ENCODE data around the gene PSMA3. TPM values are rescaled to one million over a fixed set of nuclear protein-coding genes. Genes with fewer than 3 reads are reported as not detected.

PSMA3 gene
- total and polyA plus RNA-seq, 4 donors = 54.6 to 192 (median 113) TPM

GRCh38 chr14:58307597-58308316, 63.1 kb downstream of the PSMA3 start:
- 47% methylated on average over 8 of the region's 8 CpGs for WGBS
- no peak for DNase-seq (ENCODE audit: low spot score)
- Histone ChIP-seq H3K27ac (ENCODE audit: low read depth in 1 of 2, low read length in 2 of 2) (no peak overlapping the region), H3K9ac (ENCODE audit: low read depth in 1 of 2, low read length in 2 of 2) (no peak overlapping the region), H3K4me1 (ENCODE audit: control insufficient read depth in 4 of 4, insufficient read depth in 4 of 4, low read length in 3 of 4) (peaks cover 0 to 17% (median 7%) of the 10 kb centered on the region in 4 donors), H3K4me3 (ENCODE audit: low read depth in 1 of 3, low read length in 3 of 3) (no peak overlapping the region), H3K27me3 (ENCODE audit: control insufficient read depth in 4 of 4, insufficient read depth in 4 of 4, low read length in 3 of 4) (no peaks in the 10 kb centered on the region), H3K36me3 (ENCODE audit: control insufficient read depth in 4 of 4, insufficient read depth in 3 of 4, low read depth in 1 of 4, low read length in 3 of 4) (peaks cover 3 to 33% (median 15%) of the 10 kb centered on the region in 4 donors), H3K9me3 (ENCODE audit: control insufficient read depth in 4 of 4, low read length in 3 of 4) (no peaks in the 10 kb centered on the region)
- TF ChIP-seq MAX (IDR thresholded peaks at IDR 0.05) (no peak), JUND (IDR thresholded peaks at IDR 0.05) (no peak), GABPA (IDR thresholded peaks at IDR 0.05 in 1 of 2, conservative IDR thresholded peaks at IDR 0.05 in 1 of 2) (no peak), NR2F2 (IDR thresholded peaks at IDR 0.05) (no peak), SP1 (IDR thresholded peaks at IDR 0.05) (no peak)

GRCh38 chr14:58309086-58309485, 64.4 kb downstream of the PSMA3 start:
- H3K4me1 ChIP-seq (ENCODE audit: control insufficient read depth in 4 of 4, insufficient read depth in 4 of 4, low read length in 3 of 4) = peaks cover 0 to 17% (median 7%) of the 10 kb centered on the region in 4 donors
- no peak overlapping the region for H3K27ac ChIP-seq (ENCODE audit: low read depth in 1 of 2, low read length in 2 of 2)
- no peak overlapping the region for H3K4me3 ChIP-seq (ENCODE audit: low read depth in 1 of 3, low read length in 3 of 3)
- H3K9ac ChIP-seq (ENCODE audit: low read depth in 1 of 2, low read length in 2 of 2) = no peak overlapping the region
- no peak for DNase-seq (ENCODE audit: low spot score)
- TF ChIP-seq MAX (IDR thresholded peaks at IDR 0.05) (no peak), RAD21 (IDR thresholded peaks at IDR 0.05) (no peak), FOXA1 (IDR thresholded peaks at IDR 0.05) (no peak), JUND (IDR thresholded peaks at IDR 0.05) (no peak), TAF1 (conservative IDR thresholded peaks at IDR 0.05) (no peak), HNF4G (IDR thresholded peaks at IDR 0.05) (no peak), FOXA2 (IDR thresholded peaks at IDR 0.05) (no peak), EGR1 (IDR thresholded peaks at IDR 0.05; ENCODE audit: low read depth in 2 of 2) (no peak), HNF4A (conservative IDR thresholded peaks at IDR 0.05) (no peak), ZBTB33 (IDR thresholded peaks at IDR 0.05) (no peak), RXRA (IDR thresholded peaks at IDR 0.05) (no peak), ATF3 (IDR thresholded peaks at IDR 0.05) (no peak), NR2F2 (IDR thresholded peaks at IDR 0.05) (no peak), YY1 (IDR thresholded peaks at IDR 0.05) (no peak), GABPA (IDR thresholded peaks at IDR 0.05 in 1 of 2, conservative IDR thresholded peaks at IDR 0.05 in 1 of 2) (no peak), SP1 (IDR thresholded peaks at IDR 0.05) (no peak), REST (IDR thresholded peaks at IDR 0.05) (no peak), CTCF (IDR thresholded peaks at IDR 0.05; ENCODE audit: low read depth, low read length, missing input control) (no peak)
- H3K27me3 ChIP-seq (ENCODE audit: control insufficient read depth in 4 of 4, insufficient read depth in 4 of 4, low read length in 3 of 4) = no peaks in the 10 kb centered on the region
- WGBS = 83% methylated on average over 2 of the region's 2 CpGs
- H3K9me3 ChIP-seq (ENCODE audit: control insufficient read depth in 4 of 4, low read length in 3 of 4) = no peaks in the 10 kb centered on the region
- H3K36me3 ChIP-seq (ENCODE audit: control insufficient read depth in 4 of 4, insufficient read depth in 3 of 4, low read depth in 1 of 4, low read length in 3 of 4) = peaks cover 1 to 28% (median 16%) of the 10 kb centered on the region in 4 donors
